HepG2 (cell line): Measurements from ENCODE around the gene PTPN14. TPM values are rescaled to one million over a fixed set of nuclear protein-coding genes. Genes with fewer than 3 reads are reported as not detected.

Source experiments
- ATAC-seq: fragments of 200-7000 bp; cut with Tn5 transposase; 3 replicates; pipeline ENCODE4 v1.9.1; 2020; ENCODE audit warnings: mild to moderate bottlenecking, moderate library complexity
- BruUV-seq: library from RNA; stranded (reverse); fragments of 400-500 nt; replicated peaks from 2 replicates; lab custom pipeline; 2021; lab: Mats Ljungman, UMichigan
- CTCF ChIA-PET: fragments of 300-600 bp; formaldehyde crosslinking; extraction: SDS; loops from one replicate; lab custom pipeline; 2021; ENCODE audit warnings: low total read pairs, inconsistent platforms, low intra/inter-chr PET ratio; lab: Yijun Ruan, JAX
- POLR2A ChIA-PET: fragments of 350-600 bp; sonication (Branson Sonifier 250); formaldehyde crosslinking; loops from one replicate; lab custom pipeline; 2020; ENCODE audit warnings: antibody characterized with exemption, inconsistent platforms; lab: Yijun Ruan, JAX
- DNase-seq: peaks from one replicate; pipeline ENCODE4 v3.0.0-alpha.2; 2015; ENCODE audit warnings: low spot score
- FAIRE-seq: peaks from 3 replicates; lab custom pipeline; 2011; peaks lifted over from hg19 to GRCh38; lab: Jason Lieb, UNC
- H2AFZ ChIP-seq: one replicate; pipeline ENCODE4 v1.6.1; 2011; ENCODE audit warnings: low read length, inconsistent platforms
- H3K27ac ChIP-seq: fragments of 300-600 bp; 3 replicates; pipeline ENCODE4 v1.8.0; 2011; ENCODE audit warnings: mixed run types, mild to moderate bottlenecking, mixed read lengths, low read length, inconsistent platforms; ENCODE audit not compliant: insufficient read depth; ENCODE audit errors: extremely low read length
- H3K27me3 ChIP-seq, 2 experiments: fragments of 200-600 bp in 1 of 2; 2 replicates in 1 of 2; 3 replicates in 1 of 2; pipeline versions ENCODE4 v1.6.0 to v1.8.0; 2011; ENCODE audit warnings: low read length in 2 of 2, mild to moderate bottlenecking in 2 of 2, moderate library complexity in 2 of 2, inconsistent platforms in 1 of 2; ENCODE audit not compliant: insufficient read depth in 2 of 2, control insufficient read depth in 1 of 2
- H3K36me3 ChIP-seq, 2 experiments: fragments of 200-600 bp in 1 of 2; replicated peaks in 1 of 2; 2 replicates in 1 of 2; 3 replicates in 1 of 2; pipeline versions ENCODE4 v1.5.1 to v1.8.0; 2011; ENCODE audit warnings: low read length in 2 of 2, inconsistent platforms in 1 of 2; ENCODE audit not compliant: insufficient read depth in 2 of 2, control insufficient read depth in 1 of 2
- H3K4me1 ChIP-seq: 2 replicates; pipeline ENCODE4 v1.5.1; 2012; ENCODE audit warnings: low read length, inconsistent platforms; ENCODE audit not compliant: insufficient read depth
- H3K4me2 ChIP-seq: 2 replicates; pipeline ENCODE4 v1.6.0; 2011; ENCODE audit warnings: low read depth, low read length, inconsistent platforms
- H3K4me3 ChIP-seq, 3 experiments: fragments of 200-600 bp in 1 of 3; sonication (generic), shearing (Covaris generic) in 1 of 3; replicated peaks in 1 of 3; 2 replicates each; pipeline ENCODE4 v1.5.1; 2011 to 2016; ENCODE audit warnings: low read length in 3 of 3, inconsistent platforms in 2 of 3, low read depth in 2 of 3, mild to moderate bottlenecking in 2 of 3, control low read depth in 1 of 3, mixed read lengths in 1 of 3; ENCODE audit not compliant: insufficient read depth in 1 of 3
- H3K79me2 ChIP-seq: one replicate; pipeline ENCODE4 v1.6.1; 2011; ENCODE audit warnings: low read length, inconsistent platforms; ENCODE audit not compliant: insufficient read depth
- H3K9ac ChIP-seq: 2 replicates; pipeline ENCODE4 v1.6.0; 2011; ENCODE audit warnings: mild to moderate bottlenecking, low read depth, low read length, inconsistent platforms; ENCODE audit not compliant: insufficient read depth
- H3K9me3 ChIP-seq: 2 replicates; pipeline ENCODE4 v1.5.1; 2012; ENCODE audit warnings: mild to moderate bottlenecking, low read length
- H4K20me1 ChIP-seq: 2 replicates; pipeline ENCODE4 v1.6.0; 2011; ENCODE audit warnings: inconsistent platforms, mild to moderate bottlenecking, low read length, moderate library complexity; ENCODE audit not compliant: insufficient read depth
- FOSL2 ChIP-seq: sonication (generic); formaldehyde crosslinking; IDR thresholded peaks from 2 replicates; pipeline ENCODE4 v1.4.0; 2020; ENCODE audit warnings: missing genetic modification reagents
- HNRNPUL1 ChIP-seq: fragments of 200-400 bp; formaldehyde crosslinking; IDR thresholded peaks from 2 replicates; pipeline ENCODE4 v1.6.1; 2017; ENCODE audit warnings: low read depth, mild to moderate bottlenecking, low read length, moderate library complexity
- KDM4B ChIP-seq: sonication (generic); formaldehyde crosslinking; IDR thresholded peaks from 2 replicates; pipeline ENCODE4 v1.4.0; 2020; ENCODE audit warnings: missing genetic modification reagents
- MTF1 ChIP-seq: sonication (generic); formaldehyde crosslinking; IDR thresholded peaks from 2 replicates; pipeline ENCODE4 v1.5.0; 2020; ENCODE audit warnings: missing genetic modification reagents
- REL ChIP-seq: sonication (generic); formaldehyde crosslinking; conservative IDR thresholded peaks from 2 replicates; pipeline ENCODE4 v1.8.0; 2022; ENCODE audit warnings: mild to moderate bottlenecking, missing genetic modification reagents, moderate library complexity
- RFX5 ChIP-seq: IDR thresholded peaks from 2 replicates; pipeline ENCODE4 v1.6.1; 2011; ENCODE audit warnings: low read depth, low read length, improper control_type of control experiment
- SMAD9 ChIP-seq: sonication (generic); formaldehyde crosslinking; IDR thresholded peaks from 2 replicates; pipeline ENCODE4 v1.5.1; 2020; ENCODE audit warnings: mild to moderate bottlenecking, missing genetic modification reagents
- TBX3 ChIP-seq: fragments of 450-650 bp; IDR thresholded peaks from 2 replicates; pipeline ENCODE4 v1.6.1; 2017; ENCODE audit warnings: antibody characterized with exemption, mild to moderate bottlenecking, inconsistent platforms, borderline replicate concordance
- ZFP36L1 ChIP-seq: sonication (generic); formaldehyde crosslinking; IDR thresholded peaks from 2 replicates; pipeline ENCODE4 v1.8.0; 2022; ENCODE audit warnings: mild to moderate bottlenecking, missing genetic modification reagents, moderate library complexity
- ZMYM4 ChIP-seq: sonication (generic); formaldehyde crosslinking; IDR thresholded peaks from 2 replicates; pipeline ENCODE4 v1.8.1; 2023; ENCODE audit warnings: mild to moderate bottlenecking, missing genetic modification reagents
- ZSCAN22 ChIP-seq: sonication (generic); formaldehyde crosslinking; IDR thresholded peaks from 2 replicates; pipeline ENCODE4 v1.4.0; 2020; ENCODE audit warnings: mild to moderate bottlenecking, missing genetic modification reagents
- WGBS: methylation state at CpG from one replicate; pipeline ENCODE4 v1.1.6; 2017; ENCODE audit warnings: low lambda C conversion rate; 5-methylcytosine and 5-hydroxymethylcytosine counted together
- in situ Hi-C: cut with HindIII; loops from 2 replicates; pipeline ENCODE4 v1.10.0; 2017; ENCODE audit warnings: low pct_unique_long_range_greater_than_20kb; ENCODE audit not compliant: extremely low pct_ligation_motif_present
- intact Hi-C: fragments of 100-400 bp; cut with micrococcal nuclease; formaldehyde crosslinking; loops from one replicate; pipeline ENCODE4 v1.10.0; 2022; ENCODE audit not compliant: unreplicated experiment
- polyA plus RNA-seq, 8 experiments: library from polyadenylated mRNA; depleted of rRNA in 3 of 8; stranded (reverse) in 7 of 8; unstranded in 1 of 8; fragments of >200 nt; fragmentation: Illumina TruSeq in 4 of 8; extraction: Trizol in 4 of 8; gene quantifications; 2 replicates each; pipeline versions ENCODE4 v1.2.1 to v1.2.3, GENCODE V29; 2011 to 2016; ENCODE audit warnings: low read depth in 4 of 8, missing spikeins in 1 of 8, mixed read lengths in 1 of 8; ENCODE audit not compliant: insufficient read depth in 1 of 8
- total RNA-seq, 5 experiments: library from RNA; depleted of rRNA; stranded (reverse); fragments of >200 nt; fragmentation: Illumina TruSeq; extraction: Trizol; gene quantifications; 2 replicates each; pipeline ENCODE4 v1.2.3, GENCODE V29; 2016; ENCODE audit warnings: low read depth in 1 of 5
- TF ChIP-seq, protein P1 (sequence below): fragments of 450-650 bp; IDR thresholded peaks from 2 replicates; pipeline ENCODE4 v1.6.1; 2017; ENCODE audit warnings: mild to moderate bottlenecking

The PTPN14 gene
- total and polyA plus RNA-seq, 2 of the 13 experiments (the other 11 are each of a cell fraction or from before 2014, with no cell fraction given), result 3.9 to 4.7 TPM

GRCh38 chr1:214493126-214493796 is 58.1 kb downstream of the PTPN14 start (continued):
- no peak for TF ChIP-seq MTF1 (CRISPR knock-in tag)

- Histone ChIP-seq H3K4me1 (no peaks in the 10 kb centered on the region), H3K79me2 (no peaks in the 10 kb centered on the region), H3K36me3 (no peaks in the 10 kb centered on the region; a peak in 1 of 5 replicates), H3K27me3 (no peaks in the 10 kb centered on the region), H3K9ac (no peak overlapping the region), H4K20me1 (no peaks in the 10 kb centered on the region), H3K27ac (no peak overlapping the region), H2AFZ (no peak overlapping the region), H3K4me3 (no peak overlapping the region), H3K9me3 (no peaks in the 10 kb centered on the region), H3K4me2 (no peak overlapping the region)
- DNase-seq, result no peak
- FAIRE-seq, result no peak
- POLR2A ChIA-PET, result no interaction called here
- in situ Hi-C loops (no loop called here), intact Hi-C loops (no loop called here)
- BruUV-seq, result no TSS peak
- CTCF ChIA-PET, result no interaction called here
- 96% methylated on average over 9 of the region's 9 CpGs for WGBS
- ATAC-seq, result no peak
- TF ChIP-seq FOSL2 (CRISPR knock-in tag) (no peak), TBX3 (no peak), SMAD9 (CRISPR knock-in tag) (no peak), REL (no peak), ZSCAN22 (no peak), ZMYM4 (CRISPR knock-in tag) (no peak), RFX5 (no peak), HNRNPUL1 (no peak), KDM4B (no peak), ZFP36L1 (CRISPR knock-in tag) (no peak)
- TF ChIP-seq, protein P1, sequence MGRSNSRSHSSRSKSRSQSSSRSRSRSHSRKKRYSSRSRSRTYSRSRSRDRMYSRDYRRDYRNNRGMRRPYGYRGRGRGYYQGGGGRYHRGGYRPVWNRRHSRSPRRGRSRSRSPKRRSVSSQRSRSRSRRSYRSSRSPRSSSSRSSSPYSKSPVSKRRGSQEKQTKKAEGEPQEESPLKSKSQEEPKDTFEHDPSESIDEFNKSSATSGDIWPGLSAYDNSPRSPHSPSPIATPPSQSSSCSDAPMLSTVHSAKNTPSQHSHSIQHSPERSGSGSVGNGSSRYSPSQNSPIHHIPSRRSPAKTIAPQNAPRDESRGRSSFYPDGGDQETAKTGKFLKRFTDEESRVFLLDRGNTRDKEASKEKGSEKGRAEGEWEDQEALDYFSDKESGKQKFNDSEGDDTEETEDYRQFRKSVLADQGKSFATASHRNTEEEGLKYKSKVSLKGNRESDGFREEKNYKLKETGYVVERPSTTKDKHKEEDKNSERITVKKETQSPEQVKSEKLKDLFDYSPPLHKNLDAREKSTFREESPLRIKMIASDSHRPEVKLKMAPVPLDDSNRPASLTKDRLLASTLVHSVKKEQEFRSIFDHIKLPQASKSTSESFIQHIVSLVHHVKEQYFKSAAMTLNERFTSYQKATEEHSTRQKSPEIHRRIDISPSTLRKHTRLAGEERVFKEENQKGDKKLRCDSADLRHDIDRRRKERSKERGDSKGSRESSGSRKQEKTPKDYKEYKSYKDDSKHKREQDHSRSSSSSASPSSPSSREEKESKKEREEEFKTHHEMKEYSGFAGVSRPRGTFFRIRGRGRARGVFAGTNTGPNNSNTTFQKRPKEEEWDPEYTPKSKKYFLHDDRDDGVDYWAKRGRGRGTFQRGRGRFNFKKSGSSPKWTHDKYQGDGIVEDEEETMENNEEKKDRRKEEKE, result no peak
- TF ChIP-seq, all 625 proteins: peak for 0
Measured at GRCh38 chr1:214492401-214493075, 58.9 kb downstream of the PTPN14 start.
